Ishikawa (cell line): Measurements from ENCODE around the gene SIMC1.
A peak's percentile ranks its signal among the peaks of the same experiment; 100 is the strongest.

Experiments used
- CEBPB ChIP-seq: IDR thresholded peaks from 2 replicates; pipeline ENCODE4 v1.6.1; 2012
- CREB1 ChIP-seq: IDR thresholded peaks from 2 replicates; pipeline ENCODE4 v1.6.1; 2012; ENCODE audit warnings: low read depth
- EGR1 ChIP-seq: IDR thresholded peaks from 2 replicates; pipeline ENCODE4 v1.6.1; 2012
- EP300 ChIP-seq: IDR thresholded peaks from 2 replicates; pipeline ENCODE4 v1.6.1; 2012; ENCODE audit warnings: borderline replicate concordance
- FOXM1 ChIP-seq: IDR thresholded peaks from 2 replicates; pipeline ENCODE4 v1.6.1; 2012; ENCODE audit warnings: low read depth, borderline replicate concordance
- MAX ChIP-seq: IDR thresholded peaks from 2 replicates; pipeline ENCODE4 v1.6.1; 2012
- NFIC ChIP-seq: IDR thresholded peaks from 2 replicates; pipeline ENCODE4 v1.6.1; 2012
- RAD21 ChIP-seq: IDR thresholded peaks from 2 replicates; pipeline ENCODE4 v1.6.1; 2012; ENCODE audit warnings: low read depth
- REST ChIP-seq: IDR thresholded peaks from 2 replicates; pipeline ENCODE4 v1.6.1; 2012; ENCODE audit warnings: low read depth, mild to moderate bottlenecking
- TAF1 ChIP-seq: IDR thresholded peaks from 2 replicates; pipeline ENCODE4 v1.6.1; 2012; ENCODE audit warnings: low read depth, mild to moderate bottlenecking
- TCF12 ChIP-seq: IDR thresholded peaks from 2 replicates; pipeline ENCODE4 v1.6.1; 2012; ENCODE audit warnings: low read depth
- TEAD4 ChIP-seq: IDR thresholded peaks from 2 replicates; pipeline ENCODE4 v1.6.1; 2012
- USF1 ChIP-seq: IDR thresholded peaks from 2 replicates; pipeline ENCODE4 v1.6.1; 2012
- YY1 ChIP-seq: IDR thresholded peaks from 2 replicates; pipeline ENCODE4 v1.6.1; 2012; ENCODE audit warnings: low read depth
- ZBTB7A ChIP-seq: IDR thresholded peaks from 2 replicates; pipeline ENCODE4 v1.6.1; 2012; ENCODE audit warnings: low read depth

Gene SIMC1

GRCh38 chr5:176192094-176192721 lies 46.0 kb upstream of the SIMC1 start:
- TF ChIP-seq CEBPB (no peak), RAD21 (no peak), TAF1 (no peak)

- 0 out of 2 replicates have a peak, but pooled peaks have one; percentile 33 for TF ChIP-seq MAX
Measured at GRCh38 chr5:176198991-176199733, 39.1 kb upstream of the SIMC1 start.

- TF ChIP-seq REST (no peak), NFIC (no peak)
Measured at GRCh38 chr5:176201811-176202210, 36.4 kb upstream of the SIMC1 start.

- TF ChIP-seq FOXM1 (no peak), ZBTB7A (no peak), CEBPB (no peak), YY1 (no peak), TEAD4 (no peak), NFIC (no peak), TAF1 (no peak), EP300 (no peak), REST (no peak), MAX (no peak), TCF12 (no peak), CREB1 (no peak), EGR1 (no peak), USF1 (no peak), RAD21 (no peak)
Measured at GRCh38 chr5:176203086-176203485, 35.1 kb upstream of the SIMC1 start.

GRCh38 chr5:176235155-176235554 lies 3.1 kb upstream of the SIMC1 start:
- TF ChIP-seq RAD21, result peak; percentile 45

GRCh38 chr5:176317534-176318374 lies 79.5 kb downstream of the SIMC1 start:
- no peak for TF ChIP-seq CREB1
- TF ChIP-seq YY1, result no peak
- no peak for TF ChIP-seq EGR1
- no peak for TF ChIP-seq FOXM1
- TF ChIP-seq REST, result no peak
